ENCODE measurements around the gene UGT1A8.
"Not testable (repeated sequence)": the region's sequence is repeated elsewhere in the genome, so short reads cannot be mapped to it uniquely, and the experiment has no call there.

The UGT1A8 gene

DNA sequence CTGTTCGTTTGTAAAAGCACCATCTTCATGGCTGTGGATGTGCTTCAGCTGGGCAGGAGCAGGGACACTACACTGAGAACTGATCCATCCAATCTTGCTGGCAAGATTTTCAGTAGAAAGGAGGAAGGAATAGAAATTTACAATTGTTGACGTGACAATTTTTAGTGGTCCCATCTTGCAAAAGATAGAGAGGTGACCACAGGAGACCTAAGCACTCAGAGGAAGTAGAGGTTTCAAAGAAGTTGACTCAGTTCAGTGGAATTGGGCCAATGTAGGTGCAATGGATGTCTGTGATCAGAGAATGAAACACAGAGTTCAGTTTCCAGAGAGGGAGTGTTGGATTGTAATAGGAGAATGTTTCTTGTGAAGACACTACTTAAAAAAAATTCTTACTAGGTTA lies 96.7 kb downstream of the UGT1A8 start:
- no peak for DNase-seq (ENCODE audit: low read depth in 2 of 2)

DNA sequence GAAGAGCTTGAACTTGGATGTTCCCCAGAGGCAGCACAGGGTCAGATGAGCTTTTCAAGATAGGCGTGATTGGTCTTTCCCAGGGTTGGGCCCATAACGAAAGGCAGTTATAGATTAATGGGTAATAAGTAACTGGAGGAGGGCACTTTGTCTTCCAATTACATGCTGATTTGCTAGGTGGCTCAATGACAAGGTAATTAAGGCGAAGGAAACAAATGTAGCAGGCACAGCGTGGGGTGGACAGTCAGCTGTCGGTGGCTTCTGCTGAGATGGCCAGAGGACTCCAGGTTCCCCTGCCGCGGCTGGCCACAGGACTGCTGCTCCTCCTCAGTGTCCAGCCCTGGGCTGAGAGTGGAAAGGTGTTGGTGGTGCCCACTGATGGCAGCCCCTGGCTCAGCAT lies 101.1 kb downstream of the UGT1A8 start, which contains the start of gene UGT1A4:
UGT1A4 (plus strand) TSS at position 185 of the 400 bp plus-strand sequence; CDS start at position 270, 85 bp downstream.
- DNase-seq (ENCODE audit: low read depth in 2 of 2) = no peak

DNA sequence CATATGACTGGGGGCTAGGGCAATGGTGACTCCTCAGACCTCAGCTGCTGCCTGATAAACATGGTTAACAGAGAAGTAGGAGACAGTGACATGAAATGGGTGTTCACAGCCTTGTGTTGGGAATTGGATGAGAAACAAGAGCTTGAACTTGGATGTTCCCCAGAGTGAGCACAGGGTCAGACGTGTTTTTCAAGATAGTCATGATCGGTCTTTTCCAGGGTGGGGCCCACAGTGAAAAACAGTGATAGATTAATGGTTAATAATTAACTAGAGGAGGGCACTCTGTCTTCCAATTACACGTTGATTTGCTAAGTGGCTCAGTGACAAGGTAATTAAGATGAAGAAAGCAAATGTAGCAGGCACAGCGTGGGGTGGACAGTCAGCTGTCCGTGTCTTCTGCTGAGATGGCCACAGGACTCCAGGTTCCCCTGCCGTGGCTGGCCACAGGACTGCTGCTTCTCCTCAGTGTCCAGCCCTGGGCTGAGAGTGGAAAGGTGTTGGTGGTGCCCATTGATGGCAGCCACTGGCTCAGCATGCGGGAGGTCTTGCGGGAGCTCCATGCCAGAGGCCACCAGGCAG lies 111.4 kb downstream of the UGT1A8 start, which contains the start of gene UGT1A3:
UGT1A3 (plus strand) TSS at position 320 of the 579 bp plus-strand sequence; CDS start at position 405, 85 bp downstream.
- no peak for DNase-seq (ENCODE audit: low read depth in 2 of 2)

DNA sequence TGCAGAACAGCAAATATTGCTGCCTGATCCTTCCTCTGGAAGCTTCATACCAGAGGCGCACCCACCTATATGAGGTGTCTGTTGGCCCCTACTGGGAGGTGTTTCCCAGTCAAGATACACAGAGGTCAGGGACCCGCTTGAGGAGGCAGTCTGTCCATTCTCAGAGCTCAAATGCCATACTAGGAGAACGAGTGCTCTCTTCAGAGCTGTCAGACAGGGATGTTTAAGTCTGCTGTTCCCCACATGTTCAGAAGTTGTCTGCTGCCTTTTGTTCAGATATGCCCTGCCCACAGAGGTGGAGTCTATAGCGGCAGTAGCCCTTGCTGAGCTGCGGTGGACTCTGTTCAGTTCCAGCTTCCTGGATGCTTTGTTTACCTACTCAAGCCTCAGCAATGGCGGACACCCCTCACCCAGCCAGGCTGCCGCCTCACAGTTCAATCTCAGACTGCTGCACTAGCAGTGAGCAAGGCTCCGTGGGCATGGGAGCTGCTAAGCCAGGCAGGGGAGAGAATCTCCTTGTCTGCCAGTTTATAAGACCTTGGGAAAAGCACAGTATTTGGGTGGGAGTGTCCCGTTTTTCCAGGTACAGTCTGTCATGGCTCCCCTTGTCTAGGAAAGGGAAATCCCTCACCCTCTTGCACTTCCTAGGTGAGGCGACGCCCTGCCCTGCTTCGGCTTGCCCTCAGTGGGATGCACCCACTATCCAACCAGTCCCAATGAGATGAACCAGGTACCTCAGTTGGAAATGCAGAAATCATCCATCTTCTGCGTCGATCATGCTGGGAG lies 119.6 kb downstream of the UGT1A8 start:
- DNase-seq (ENCODE audit: low read depth in 2 of 2) = not testable (repeated sequence)

DNA sequence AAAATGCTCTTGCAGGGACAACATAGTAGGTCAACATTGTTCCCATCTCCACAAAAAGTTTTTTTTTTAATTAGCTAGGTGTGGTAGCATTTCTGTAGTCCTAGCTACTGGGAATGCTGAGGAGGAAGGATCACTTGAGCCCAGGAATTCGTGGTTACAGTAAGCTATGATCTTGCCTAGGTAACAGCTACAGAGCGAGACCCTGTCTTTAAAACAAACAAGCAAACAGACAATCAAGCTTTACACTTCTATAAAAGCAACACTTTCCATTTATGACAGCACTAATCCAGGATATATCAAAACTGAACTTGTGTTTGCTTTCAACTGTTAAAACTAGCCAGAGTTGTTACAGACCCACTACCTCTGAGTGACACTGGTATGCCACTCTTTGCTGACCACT lies 123.4 kb downstream of the UGT1A8 start:
- no peak for DNase-seq (ENCODE audit: low read depth in 2 of 2)

DNA sequence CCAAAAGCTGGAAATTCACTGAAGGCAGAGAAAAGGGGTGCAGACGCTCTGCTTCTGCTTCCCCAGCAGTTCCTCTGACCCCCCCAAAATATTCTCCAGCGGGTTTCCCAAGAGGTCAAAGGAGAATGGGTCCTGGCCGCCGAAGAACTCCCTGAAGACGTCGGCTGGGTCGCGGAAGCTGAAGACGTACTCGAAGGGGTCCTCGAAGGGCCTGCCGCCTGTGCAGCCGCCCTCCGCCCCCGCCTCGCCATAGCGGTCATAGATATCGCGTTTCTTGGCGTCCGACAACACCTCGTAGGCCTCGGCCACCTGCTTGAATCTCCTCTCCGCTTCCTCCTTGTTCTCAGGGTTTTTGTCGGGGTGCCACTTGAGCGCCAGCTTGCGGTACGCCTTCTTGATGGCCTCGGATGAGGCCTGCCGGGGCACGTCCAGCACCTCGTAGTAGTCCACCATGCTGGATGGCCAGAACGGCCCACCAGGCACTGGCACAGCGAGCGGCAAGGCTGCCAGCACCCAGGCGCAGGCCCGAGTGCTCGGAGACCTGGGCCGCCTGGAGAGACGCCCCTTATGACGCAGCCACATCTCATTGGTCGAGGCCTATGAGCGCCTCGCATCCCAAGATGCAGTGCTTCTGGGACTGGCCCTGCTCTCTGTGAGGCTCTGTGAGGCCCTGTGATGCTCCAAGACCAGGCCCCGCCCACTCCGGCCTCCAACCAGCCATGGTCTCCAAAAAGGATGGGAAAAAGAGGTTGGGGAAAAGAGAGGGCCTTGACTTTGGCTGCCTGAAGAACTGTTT lies 126.2 kb downstream of the UGT1A8 start:
- DNase-seq (ENCODE audit: low read depth in 2 of 2) = no peak

DNA sequence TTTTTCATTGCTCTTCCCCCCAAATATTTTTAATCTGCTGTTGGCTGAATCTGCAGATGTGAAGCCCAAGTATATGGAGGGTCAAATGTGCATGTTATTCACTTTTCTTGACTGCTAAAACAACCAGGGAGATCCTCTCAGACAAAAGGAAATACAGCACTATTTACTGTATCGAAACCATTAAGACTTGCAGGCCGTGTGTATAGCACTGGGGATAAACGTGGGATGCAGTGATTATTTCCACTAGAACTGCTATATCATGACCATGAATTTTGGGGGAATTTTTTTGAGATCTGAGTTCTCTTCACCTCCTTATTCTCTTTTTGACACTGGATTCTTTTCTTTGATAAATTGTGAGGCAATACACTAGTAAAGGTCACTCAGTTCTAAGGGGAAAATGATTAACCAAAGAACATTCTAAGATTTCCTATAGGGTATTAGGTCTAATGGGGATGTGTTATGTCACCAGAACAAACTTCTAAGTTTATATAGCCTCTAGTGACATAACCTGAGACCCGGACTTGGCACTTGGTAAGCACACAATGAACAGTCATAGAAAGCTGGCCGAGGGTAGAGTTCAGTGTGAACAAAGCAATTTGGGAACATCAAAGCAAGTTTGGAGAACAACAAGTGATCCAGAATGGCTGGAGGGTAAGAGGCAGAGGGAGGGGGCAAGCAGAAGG lies 127.8 kb downstream of the UGT1A8 start:
- no peak for DNase-seq (ENCODE audit: low read depth in 2 of 2)

DNA sequence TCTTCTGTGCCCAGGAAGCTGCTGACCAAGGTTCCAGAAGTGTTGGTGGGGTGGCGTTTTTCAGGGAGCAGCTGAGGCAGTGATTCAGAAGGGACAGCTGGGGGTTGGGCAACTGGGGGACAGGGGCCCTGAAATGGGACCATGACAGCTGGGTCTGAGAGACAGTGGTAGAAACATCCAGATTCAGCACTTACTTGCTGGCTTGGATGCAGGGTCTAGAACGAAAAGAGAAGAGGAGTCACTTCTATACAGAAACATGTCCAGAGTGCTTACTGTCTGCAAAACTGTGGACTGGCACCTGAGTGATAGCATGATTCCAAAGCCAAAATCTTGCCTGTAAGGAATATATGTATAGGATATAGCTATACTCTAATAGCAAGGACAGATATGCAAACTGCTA lies 128.4 kb downstream of the UGT1A8 start:
- not testable (repeated sequence) for DNase-seq (ENCODE audit: low read depth in 2 of 2)

DNA sequence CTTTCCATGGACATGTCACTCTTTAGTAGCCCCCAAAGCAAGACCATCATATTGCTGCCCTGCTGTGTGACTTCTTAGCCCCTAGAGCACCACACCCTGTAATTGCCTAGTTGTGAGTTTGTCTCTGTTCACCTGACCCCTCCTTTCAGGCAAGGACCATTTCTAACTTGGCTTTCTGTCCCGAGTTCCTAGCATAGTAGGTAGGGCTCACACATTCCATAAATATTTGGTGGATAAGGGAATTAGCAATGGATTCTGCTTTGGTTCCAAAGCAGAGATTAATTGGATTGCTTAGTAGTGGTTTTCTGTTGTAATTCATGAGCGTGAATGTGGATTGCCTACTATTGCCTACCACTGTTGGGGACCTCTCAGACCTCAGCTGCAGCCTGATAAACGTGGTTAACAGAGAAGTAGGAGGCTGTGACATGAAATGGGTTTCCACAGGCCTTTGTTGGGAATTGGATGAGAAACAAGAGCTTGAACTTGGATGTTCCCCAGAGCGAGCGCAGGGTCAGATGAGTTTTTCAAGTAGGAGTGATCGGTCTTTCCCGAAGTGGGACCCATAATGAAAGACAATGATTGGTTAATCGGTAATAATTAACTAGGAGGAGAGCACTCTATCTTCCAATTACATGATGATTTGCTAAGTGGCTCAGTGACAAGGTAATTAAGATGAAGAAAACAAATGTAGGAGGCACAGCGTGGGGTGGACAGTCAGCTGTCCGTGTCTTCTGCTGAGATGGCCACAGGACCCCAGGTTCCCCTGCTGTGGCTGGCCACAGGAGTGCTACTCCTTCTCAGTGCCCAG lies 129.2 kb downstream of the UGT1A8 start:
- DNase-seq (ENCODE audit: low read depth in 2 of 2) = no peak

DNA sequence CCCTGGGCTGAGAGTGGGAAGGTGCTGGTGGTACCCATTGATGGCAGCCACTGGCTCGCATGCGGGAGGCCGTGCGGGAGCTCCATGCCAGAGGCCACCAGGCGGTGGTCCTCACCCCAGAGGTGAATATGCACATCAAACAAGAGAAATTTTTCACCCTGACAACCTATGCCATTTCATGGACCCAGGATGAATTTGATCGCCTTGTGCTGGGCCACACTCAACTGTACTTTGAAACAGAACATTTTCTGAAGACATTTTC lies 129.8 kb downstream of the UGT1A8 start:
- no peak for DNase-seq (ENCODE audit: low read depth in 2 of 2)

DNA sequence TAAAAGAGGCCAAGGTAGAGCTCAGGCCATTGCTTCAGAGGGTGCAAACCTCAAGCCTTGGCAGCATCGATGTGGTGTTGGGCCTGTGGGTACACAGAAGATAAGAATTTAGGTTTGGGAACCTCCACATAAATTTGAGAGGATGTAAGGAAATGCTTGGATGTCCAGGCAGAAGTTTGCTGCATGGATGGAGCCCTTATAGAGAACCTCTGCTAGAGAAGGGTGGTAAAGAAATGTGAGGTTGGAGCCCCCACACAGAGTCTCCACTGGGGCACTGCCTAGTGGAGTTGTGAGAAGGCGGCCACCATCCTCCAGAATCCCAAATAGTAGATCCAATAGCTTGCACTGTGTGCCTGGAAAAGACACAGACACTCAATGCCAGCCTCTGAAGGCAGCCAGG lies 133.3 kb downstream of the UGT1A8 start:
- not testable (repeated sequence) for DNase-seq (ENCODE audit: low read depth in 2 of 2)

DNA sequence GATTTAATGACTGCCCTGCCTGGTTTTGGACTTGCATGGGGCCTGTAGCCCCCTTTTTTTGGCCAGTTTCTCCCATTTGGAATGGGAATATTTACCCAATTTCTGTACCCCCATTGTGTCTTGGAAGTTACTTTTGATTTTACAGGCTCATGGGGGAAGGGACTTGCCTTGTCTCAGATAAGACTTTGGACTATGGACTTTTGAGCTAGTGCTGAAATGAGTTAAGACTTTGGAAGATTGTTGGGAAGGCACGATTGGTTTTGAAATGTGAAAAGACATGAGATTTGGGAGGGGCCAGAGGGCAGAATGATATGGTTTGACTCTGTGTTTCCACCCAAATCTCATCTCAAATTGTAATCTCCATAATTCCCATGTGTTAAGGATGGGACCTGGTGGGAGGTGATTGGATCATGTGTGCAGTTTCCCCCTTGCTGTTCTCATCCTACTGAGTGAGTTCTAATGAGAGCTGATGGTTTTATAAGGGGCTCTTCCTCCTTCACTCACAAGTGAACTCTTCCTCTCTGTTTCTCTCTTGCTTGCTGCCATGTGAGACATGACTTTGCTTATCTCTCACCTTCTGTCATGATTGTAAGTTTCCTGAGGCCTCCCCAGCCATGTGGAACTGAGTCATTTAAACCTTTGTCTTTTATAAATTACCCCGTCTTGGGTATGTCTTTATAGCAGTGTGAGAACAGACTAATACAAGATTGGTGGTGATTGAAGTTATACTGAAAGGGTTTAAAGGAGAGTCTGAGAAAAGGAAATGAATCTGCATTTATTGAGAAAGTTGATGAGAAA lies 134.0 kb downstream of the UGT1A8 start:
- DNase-seq (ENCODE audit: low read depth in 2 of 2) = not testable (repeated sequence)

DNA sequence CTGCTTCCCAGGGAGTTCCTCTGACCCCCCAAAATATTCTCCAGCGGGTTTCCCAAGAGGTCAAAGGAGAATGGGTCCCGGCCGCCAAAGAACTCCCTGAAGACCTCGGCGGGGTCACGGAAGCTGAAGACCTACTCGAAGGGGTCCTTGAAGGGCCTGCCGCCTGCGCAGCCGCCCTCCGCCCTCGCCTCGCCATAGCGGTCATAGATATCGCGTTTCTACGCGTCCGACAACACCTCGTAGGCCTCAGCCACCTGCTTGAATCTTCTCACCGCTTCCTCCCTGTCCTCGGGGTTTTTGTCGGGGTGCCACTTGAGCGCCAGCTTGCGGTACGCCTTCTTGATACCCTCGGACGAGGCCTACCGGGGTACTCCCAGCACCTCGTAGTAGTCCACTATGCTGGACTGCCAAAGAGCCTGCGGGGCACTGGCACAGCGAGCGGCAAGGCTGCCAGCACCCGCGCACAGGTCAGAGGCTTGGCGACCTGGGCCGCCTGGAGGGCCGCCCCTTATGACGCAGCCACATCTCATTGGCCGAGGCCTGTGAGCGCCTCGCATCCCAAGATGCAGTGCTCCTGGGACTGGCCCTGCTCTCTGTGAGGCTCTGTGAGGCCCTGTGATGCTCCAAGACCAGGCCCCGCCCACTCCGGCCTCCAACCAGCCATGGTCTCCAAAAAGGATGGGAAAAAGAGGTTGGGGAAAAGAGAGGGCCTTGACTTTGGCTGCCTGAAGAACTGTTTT lies 137.6 kb downstream of the UGT1A8 start:
- no peak for DNase-seq (ENCODE audit: low read depth in 2 of 2)

DNA sequence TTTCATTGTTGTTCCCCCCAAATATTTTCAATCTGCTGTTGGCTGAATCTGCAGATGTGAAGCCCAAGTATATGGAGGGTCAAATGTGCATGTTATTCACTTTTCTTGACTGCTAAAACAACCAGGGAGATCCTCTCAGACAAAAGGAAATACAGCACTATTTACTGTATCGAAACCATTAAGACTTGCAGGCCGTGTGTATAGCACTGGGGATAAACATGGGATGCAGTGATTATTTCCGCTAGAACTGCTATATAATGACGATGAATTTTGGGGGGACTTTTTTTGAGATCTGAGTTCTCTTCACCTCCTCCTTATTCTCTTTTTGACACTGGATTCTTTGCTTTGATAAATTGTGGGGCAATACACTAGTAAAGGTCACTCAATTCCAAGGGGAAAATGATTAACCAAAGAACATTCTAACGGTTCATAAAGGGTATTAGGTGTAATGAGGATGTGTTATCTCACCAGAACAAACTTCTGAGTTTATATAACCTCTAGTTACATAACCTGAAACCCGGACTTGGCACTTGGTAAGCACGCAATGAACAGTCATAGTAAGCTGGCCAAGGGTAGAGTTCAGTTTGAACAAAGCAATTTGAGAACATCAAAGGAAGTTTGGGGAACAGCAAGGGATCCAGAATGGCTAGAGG lies 139.1 kb downstream of the UGT1A8 start:
- no peak for DNase-seq (ENCODE audit: low read depth in 2 of 2)

DNA sequence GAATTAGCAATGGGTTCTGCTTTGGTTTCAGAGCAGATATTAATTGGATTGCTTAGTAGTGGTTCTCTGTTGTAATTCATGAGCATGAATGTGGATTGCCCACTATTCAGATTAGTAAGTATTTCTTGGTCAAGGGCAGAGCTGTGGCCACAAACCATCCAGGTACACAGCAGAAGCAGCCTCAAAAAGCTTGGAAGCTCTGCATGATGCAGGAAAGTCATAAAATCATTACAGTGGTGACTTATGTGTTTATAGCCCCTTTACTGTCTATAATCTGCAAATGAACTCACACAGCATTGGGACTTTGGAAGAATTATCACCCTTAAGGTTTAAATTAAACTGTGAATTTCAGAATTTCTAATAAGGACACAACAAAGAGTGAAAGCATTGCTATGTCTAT lies 140.7 kb downstream of the UGT1A8 start:
- DNase-seq (ENCODE audit: low read depth in 2 of 2) = no peak

DNA sequence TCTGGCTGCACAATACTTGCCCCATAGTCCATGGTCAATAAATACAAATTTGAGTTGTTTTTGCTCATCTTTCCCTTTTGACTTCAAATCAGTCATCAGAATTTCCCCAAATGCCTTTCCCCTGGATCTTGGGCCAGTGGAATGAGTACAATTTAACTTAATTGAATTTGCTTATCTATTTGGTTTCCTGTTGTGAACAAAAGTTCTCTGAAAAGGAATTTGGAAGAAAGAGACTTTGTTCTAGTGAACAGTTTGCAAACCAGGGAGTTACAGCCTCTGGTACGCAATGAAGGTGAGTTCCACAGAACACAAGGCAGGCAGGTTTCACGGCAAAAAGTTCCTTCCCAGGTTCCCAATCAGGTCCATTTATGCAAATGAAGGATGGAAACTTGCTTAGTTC lies 141.4 kb downstream of the UGT1A8 start:
- no peak for DNase-seq (ENCODE audit: low read depth in 2 of 2)

DNA sequence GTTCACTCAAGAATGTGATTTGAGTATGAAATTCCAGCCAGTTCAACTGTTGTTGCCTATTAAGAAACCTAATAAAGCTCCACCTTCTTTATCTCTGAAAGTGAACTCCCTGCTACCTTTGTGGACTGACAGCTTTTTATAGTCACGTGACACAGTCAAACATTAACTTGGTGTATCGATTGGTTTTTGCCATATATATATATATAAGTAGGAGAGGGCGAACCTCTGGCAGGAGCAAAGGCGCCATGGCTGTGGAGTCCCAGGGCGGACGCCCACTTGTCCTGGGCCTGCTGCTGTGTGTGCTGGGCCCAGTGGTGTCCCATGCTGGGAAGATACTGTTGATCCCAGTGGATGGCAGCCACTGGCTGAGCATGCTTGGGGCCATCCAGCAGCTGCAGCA lies 142.6 kb downstream of the UGT1A8 start, which contains the start of gene UGT1A1:
UGT1A1 (plus strand) TSS at position 228 of the 400 bp plus-strand sequence; CDS start at position 246, 18 bp downstream.
- no peak for DNase-seq (ENCODE audit: low read depth in 2 of 2)

DNA sequence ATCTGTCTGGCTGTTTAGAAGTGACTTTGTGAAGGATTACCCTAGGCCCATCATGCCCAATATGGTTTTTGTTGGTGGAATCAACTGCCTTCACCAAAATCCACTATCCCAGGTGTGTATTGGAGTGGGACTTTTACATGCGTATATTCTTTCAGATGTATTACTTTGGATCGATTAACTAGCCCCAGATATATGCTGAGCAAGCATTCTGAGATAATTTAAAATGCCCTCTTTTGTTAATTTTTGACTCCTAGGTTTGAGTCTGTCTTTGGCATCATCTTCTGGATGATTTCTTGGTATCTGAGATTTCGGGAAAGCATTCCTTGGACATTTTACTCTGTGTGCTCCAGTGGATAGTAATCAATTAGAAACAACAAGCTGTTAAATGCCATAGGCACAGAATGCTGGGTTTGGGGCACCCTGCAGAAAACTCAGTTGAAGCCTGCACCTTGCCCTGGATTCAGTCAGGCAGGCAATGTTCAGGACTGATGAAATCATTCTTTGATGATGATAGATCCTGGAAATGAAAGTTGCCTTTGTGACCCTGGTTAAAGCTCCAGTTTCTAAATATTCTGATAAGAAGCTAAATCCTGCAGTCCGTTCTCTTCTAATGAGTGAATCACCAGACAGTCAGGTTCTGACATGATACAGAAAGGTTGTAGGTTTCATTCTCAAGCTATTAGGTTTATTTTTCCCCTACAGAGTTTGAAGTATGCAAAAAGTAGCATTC lies 143.8 kb downstream of the UGT1A8 start:
- no peak for DNase-seq (ENCODE audit: low read depth in 2 of 2)

All from fibroblast of skin of left biceps (primary cell).